Upper lobe of right lung (tissue), 1 donor: ENCODE measurements around the gene CSH1. TPM values are rescaled to one million over a fixed set of nuclear protein-coding genes. Genes with fewer than 3 reads are reported as not detected.
"Not testable (repeated sequence)": the region's sequence is repeated elsewhere in the genome, so short reads cannot be mapped to it uniquely, and the experiment has no call there.

Experiments used
- ATAC-seq: fragments of 200-7000 bp; cut with Tn5 transposase; one replicate; pipeline ENCODE4 v1.9.1; 2020; ENCODE audit warnings: mild to moderate bottlenecking, moderate library complexity
- DNase-seq: peaks from one replicate; pipeline ENCODE4 v3.0.0-alpha.2; 2020
- H3K27ac ChIP-seq: fragments of 200-600 bp; one replicate; pipeline ENCODE4 v1.8.0; 2022
- H3K27me3 ChIP-seq: fragments of 200-600 bp; one replicate; pipeline ENCODE4 v1.8.0; 2022; ENCODE audit warnings: mild to moderate bottlenecking
- H3K36me3 ChIP-seq: fragments of 200-600 bp; one replicate; pipeline ENCODE4 v1.8.0; 2022
- H3K4me1 ChIP-seq: fragments of 200-600 bp; one replicate; pipeline ENCODE4 v1.8.0; 2022
- H3K4me3 ChIP-seq: fragments of 200-600 bp; one replicate; pipeline ENCODE4 v1.8.0; 2022; ENCODE audit warnings: mild to moderate bottlenecking
- H3K9me3 ChIP-seq: fragments of 200-600 bp; one replicate; pipeline ENCODE4 v1.8.0; 2022
- intact Hi-C: fragments of 100-400 bp; cut with DNase I; formaldehyde crosslinking; loops from one replicate; pipeline ENCODE4 v1.11.0; 2022
- total RNA-seq: library from RNA; stranded (reverse); fragmentation: NEBNext Ultra II Directional; extraction: Animal tissue kit (Norgen Biotek cat#: 25700); gene quantifications from one replicate; pipeline ENCODE4 v1.2.1, GENCODE V29; 2021
- TF ChIP-seq, protein P1 (sequence below): fragments of 200-600 bp; IDR thresholded peaks from one replicate; pipeline ENCODE4 v1.8.0; 2022; ENCODE audit warnings: antibody characterized with exemption
- donor health status: DM: no; HTN: yes; CAD: no; lungs with severe emphysema.

CSH1 gene
- total RNA-seq, 1 donor from 2014 or later, result not detected

- ATAC-seq, result no peak
- Histone ChIP-seq H3K36me3 (no peaks in the 10 kb centered on the region), H3K4me3 (no peak within 1 kb of the TSS), H3K9me3 (no peaks in the 10 kb centered on the region), H3K27me3 (no peaks in the 10 kb centered on the region), H3K4me1 (no peaks in the 10 kb centered on the region), H3K27ac (no peak within 1 kb of the TSS)
- intact Hi-C loops, result loop anchor here (10.0 kb wide), 2 partner anchors 114 to 224 kb away; partner anchors contain the start of genes ERN1 and ICAM2
- TF ChIP-seq, protein P1, sequence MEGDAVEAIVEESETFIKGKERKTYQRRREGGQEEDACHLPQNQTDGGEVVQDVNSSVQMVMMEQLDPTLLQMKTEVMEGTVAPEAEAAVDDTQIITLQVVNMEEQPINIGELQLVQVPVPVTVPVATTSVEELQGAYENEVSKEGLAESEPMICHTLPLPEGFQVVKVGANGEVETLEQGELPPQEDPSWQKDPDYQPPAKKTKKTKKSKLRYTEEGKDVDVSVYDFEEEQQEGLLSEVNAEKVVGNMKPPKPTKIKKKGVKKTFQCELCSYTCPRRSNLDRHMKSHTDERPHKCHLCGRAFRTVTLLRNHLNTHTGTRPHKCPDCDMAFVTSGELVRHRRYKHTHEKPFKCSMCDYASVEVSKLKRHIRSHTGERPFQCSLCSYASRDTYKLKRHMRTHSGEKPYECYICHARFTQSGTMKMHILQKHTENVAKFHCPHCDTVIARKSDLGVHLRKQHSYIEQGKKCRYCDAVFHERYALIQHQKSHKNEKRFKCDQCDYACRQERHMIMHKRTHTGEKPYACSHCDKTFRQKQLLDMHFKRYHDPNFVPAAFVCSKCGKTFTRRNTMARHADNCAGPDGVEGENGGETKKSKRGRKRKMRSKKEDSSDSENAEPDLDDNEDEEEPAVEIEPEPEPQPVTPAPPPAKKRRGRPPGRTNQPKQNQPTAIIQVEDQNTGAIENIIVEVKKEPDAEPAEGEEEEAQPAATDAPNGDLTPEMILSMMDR, result no peak
- peak; percentile 57 for DNase-seq
These were observed 14.8 kb upstream of the CSH1 start, which contains the start of gene CSHL1 for GRCh38 chr17:63911041-63911635. CSHL1 (minus strand) TSS chr17:63911258; CDS start chr17:63911196, 62 bp downstream.

DNA sequence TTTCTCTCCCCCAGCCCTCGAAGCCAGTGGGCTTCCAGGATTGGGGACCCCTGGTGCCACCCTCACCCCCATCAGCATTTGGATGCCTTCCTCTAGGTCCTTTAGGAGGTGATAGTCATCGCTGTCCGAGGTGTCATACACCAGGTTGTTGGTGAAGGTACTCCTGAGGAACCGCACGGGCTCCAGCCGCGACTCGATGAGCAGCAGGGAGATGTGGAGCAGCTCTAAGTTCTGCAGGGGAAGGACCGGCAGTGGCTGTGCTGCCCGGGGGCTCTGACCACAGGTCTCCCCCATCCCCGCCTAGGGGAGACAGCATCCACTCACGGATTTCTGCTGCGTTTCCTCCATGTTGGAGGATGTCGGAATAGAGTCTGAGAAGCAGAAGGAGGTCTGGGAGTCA lies 13.7 kb upstream of the CSH1 start:
- H3K36me3 ChIP-seq, result no peaks in the 10 kb centered on the region
- no peak overlapping the region for H3K27ac ChIP-seq
- TF ChIP-seq, protein P1, result no peak
- intact Hi-C loops, result loop anchor here (10.0 kb wide), 2 partner anchors 115 to 225 kb away; partner anchors contain the start of genes ERN1 and ICAM2
- DNase-seq (peak; percentile 46), ATAC-seq (no peak)
- no peaks in the 10 kb centered on the region for H3K27me3 ChIP-seq
- no peak overlapping the region for H3K4me3 ChIP-seq
- H3K4me1 ChIP-seq, result no peaks in the 10 kb centered on the region
- no peaks in the 10 kb centered on the region for H3K9me3 ChIP-seq

GRCh38 chr17:63909586-63909985 lies 13.2 kb upstream of the CSH1 start:
- DNase-seq, result peak; percentile 8
- H3K4me3 ChIP-seq, H3K36me3 ChIP-seq, intact Hi-C loops, H3K27me3 ChIP-seq, H3K4me1 ChIP-seq, ATAC-seq, H3K27ac ChIP-seq, H3K9me3 ChIP-seq: not testable (repeated sequence)

GRCh38 chr17:63907161-63907778 lies 10.9 kb upstream of the CSH1 start:
- DNase-seq (peak; percentile 18), ATAC-seq (peak; percentile 70)
- H3K9me3 ChIP-seq, H3K27ac ChIP-seq, intact Hi-C loops, H3K36me3 ChIP-seq, H3K4me3 ChIP-seq, H3K4me1 ChIP-seq, H3K27me3 ChIP-seq: not testable (repeated sequence)
- TF ChIP-seq, protein P1, result peak; percentile 14

DNA sequence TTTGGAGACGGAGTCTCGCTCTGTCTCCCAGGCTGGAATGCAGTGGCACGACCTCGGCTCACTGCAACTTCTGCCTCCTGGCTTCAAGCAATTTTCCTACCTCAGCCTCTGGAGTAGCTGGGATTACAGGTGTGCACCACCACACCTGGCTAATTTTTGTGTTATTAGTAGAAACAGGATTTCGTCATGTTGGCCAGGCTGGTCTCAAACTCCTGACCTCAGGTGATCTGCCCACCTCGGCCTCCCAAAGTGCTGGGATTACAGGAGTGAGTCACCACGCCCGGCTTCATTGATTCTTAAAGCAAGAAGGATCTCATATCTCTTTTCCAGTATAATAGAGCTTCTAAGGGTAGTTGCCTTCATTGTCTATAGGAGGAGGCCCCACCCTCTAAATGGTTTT lies 8.4 kb upstream of the CSH1 start:
- H3K27me3 ChIP-seq, H3K4me3 ChIP-seq, H3K9me3 ChIP-seq, H3K36me3 ChIP-seq, ATAC-seq, H3K4me1 ChIP-seq, H3K27ac ChIP-seq, intact Hi-C loops: not testable (repeated sequence)
- peak; percentile 1 for DNase-seq

- DNase-seq, H3K9me3 ChIP-seq, intact Hi-C loops, H3K36me3 ChIP-seq, H3K27me3 ChIP-seq, H3K27ac ChIP-seq, H3K4me3 ChIP-seq, H3K4me1 ChIP-seq: not testable (repeated sequence)
- TF ChIP-seq, protein P1, result peak; percentile 44
- ATAC-seq, result peak; percentile 70
These were observed 7.4 kb upstream of the CSH1 start for GRCh38 chr17:63903787-63904201.

DNA sequence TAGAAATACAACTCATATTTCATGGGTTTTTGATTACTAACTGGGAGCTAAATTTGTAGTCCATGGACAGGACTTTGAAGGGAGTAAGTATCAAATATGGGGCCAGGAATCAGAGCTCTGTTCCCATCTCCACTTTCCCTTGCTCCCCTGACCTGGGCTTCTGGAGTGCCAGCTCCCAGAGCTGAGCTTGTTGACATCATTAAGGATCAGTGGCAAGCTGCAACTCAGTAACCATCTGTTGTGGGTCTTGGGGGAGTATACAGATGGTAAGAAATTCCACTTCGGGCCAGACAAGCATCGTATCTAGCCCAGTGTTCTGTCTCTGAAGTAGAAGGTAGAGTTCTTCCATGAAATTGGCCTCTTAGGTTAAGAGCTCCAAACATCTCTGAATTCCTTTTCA lies 5.6 kb upstream of the CSH1 start:
- H3K4me3 ChIP-seq, H3K4me1 ChIP-seq, H3K36me3 ChIP-seq, H3K9me3 ChIP-seq, ATAC-seq, H3K27me3 ChIP-seq, intact Hi-C loops, H3K27ac ChIP-seq: not testable (repeated sequence)
- DNase-seq, result peak; percentile 5

- intact Hi-C loops, ATAC-seq, H3K27ac ChIP-seq, H3K36me3 ChIP-seq, H3K9me3 ChIP-seq, H3K4me3 ChIP-seq, H3K4me1 ChIP-seq, H3K27me3 ChIP-seq: not testable (repeated sequence)
- DNase-seq, result peak; percentile 44
These were observed 2.8 kb upstream of the CSH1 start for GRCh38 chr17:63898899-63899798.

GRCh38 chr17:63894821-63895220 lies 1.6 kb downstream of the CSH1 start:
- peak; percentile 25 for DNase-seq
- H3K27ac ChIP-seq, intact Hi-C loops, H3K9me3 ChIP-seq, H3K4me3 ChIP-seq, H3K4me1 ChIP-seq, ATAC-seq, H3K36me3 ChIP-seq, H3K27me3 ChIP-seq: not testable (repeated sequence)
